Left renal pelvis (tissue), 4 donors: ENCODE measurements around the gene MMP20. TPM values are rescaled to one million over a fixed set of nuclear protein-coding genes. Genes with fewer than 3 reads are reported as not detected.

Experiments used
- DNase-seq, 4 donors: peaks; one replicate each; pipeline ENCODE4 v3.0.0-alpha.2; 2013; ENCODE audit warnings: low read depth in 4 of 4, low spot score in 3 of 4
- polyA plus RNA-seq, 4 donors: library from polyadenylated mRNA; unstranded; fragments of 120-200 nt; gene quantifications; one replicate each; pipeline ENCODE4 v1.2.1, GENCODE V29; 2013; ENCODE audit not compliant: insufficient read length in 4 of 4

Gene MMP20
- polyA plus RNA-seq, 4 donors: not detected

GRCh38 chr11:102623128-102623527 lies 2.0 kb downstream of the MMP20 start:
- no peak for DNase-seq

- DNase-seq: no peak
These were observed 2.9 kb downstream of the MMP20 start for GRCh38 chr11:102622258-102622657.

- DNase-seq: no peak
These were observed 4.1 kb downstream of the MMP20 start for GRCh38 chr11:102620818-102621561.

GRCh38 chr11:102620179-102620578 lies 5.0 kb downstream of the MMP20 start:
- no peak for DNase-seq

- DNase-seq: no peak
These were observed 7.6 kb downstream of the MMP20 start for GRCh38 chr11:102617466-102618008.

DNA sequence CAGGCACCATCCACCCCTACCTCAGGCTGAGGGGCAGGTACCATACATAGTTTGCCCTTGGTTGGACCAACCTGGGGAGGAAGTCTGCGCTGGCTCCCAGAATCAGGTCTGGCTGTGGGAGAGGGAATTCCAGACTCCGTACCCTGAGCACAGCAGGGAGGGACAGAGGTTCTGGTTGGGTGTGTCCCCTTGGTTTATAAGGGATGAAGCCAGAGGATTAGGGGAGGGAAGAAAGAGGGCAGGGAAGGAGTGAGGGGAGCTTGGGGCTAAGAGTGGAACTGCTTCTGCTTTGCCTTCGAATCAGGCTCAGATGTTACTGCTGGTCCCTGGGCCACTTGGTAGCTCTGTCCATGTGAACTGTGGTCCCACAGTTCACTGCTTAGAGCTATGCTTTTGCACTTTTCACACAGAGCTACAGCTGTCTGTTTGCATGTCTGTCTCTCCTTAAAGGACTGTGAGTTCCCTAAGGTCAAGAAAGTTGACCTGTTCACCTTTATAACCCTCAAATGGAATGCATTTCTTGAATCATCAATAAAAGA lies 9.2 kb downstream of the MMP20 start:
- no peak for DNase-seq

DNA sequence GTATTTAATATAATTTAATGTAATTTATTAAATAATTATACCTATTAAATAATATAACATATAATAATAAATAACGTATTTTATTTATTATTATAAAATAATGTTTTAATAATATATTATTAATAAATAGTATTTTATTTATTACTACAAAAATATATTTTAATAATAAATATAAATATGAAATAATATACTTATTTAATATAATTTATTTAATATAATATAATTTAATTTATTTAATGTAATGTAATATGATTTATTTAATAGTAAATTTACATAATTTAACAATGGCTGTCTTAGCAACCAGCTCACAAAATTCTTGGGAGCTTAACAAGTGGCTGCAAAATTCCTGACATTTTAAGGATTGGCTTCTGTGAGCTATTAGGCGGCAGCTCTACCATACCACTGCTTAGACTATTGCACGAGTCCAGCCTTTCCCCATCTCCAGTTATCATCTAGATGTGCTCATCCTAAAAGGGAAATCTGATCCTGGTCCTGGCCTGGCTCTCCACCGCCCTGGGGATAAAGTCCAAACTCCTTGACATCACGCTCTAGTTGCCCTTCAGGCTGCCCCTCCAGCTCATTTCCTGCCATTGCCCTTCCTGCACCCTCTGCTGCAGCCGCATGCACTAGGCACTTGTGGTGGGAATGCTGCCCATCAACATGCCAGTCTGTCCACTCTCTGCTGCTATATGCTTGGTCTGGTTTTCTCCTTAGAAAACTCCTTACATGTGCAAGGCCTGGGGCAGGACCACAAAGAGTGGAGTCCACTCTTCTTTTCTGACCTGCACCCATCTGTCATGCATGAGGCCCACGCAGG lies 9.8 kb downstream of the MMP20 start:
- no peak for DNase-seq

DNA sequence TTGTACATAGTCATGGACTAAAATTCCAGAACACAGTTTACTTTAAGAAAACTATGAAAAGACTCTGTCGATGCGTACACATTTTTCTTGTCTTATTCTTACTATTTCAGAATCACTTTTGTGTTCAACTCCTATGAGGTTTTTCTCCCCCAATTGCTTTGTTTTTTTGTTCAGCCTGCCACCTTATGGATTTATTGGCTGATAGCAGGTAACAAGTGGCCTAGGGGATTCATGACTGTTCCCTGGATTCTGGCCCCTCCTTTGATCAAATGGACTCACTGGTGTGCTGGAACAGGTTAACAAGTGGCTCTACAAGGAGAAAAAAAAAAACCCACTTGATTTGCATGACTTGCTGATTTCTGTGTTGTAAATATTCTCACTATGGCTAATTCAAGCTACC lies 10.6 kb downstream of the MMP20 start:
- DNase-seq: no peak

DNA sequence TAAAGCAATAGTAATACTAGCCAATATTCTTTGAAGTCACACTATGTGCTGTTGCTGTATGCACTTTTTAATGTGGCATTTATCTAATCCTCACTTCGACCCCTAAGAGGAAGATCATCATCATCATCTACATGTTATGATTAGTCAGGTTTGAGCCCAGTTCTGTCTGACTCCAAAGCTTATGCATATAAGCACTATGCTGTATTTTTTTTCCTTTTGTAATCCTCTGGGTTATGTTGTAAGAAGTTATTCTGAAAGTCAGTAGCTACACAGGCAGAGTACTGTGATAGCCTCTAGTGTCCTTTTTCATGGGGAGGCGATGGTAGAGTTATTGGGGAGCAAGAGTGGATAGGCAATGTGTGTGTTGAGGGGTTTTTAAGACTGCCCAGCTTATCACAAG lies 11.1 kb downstream of the MMP20 start:
- no peak for DNase-seq

GRCh38 chr11:102613450-102613849 lies 11.7 kb downstream of the MMP20 start:
- no peak for DNase-seq

DNA sequence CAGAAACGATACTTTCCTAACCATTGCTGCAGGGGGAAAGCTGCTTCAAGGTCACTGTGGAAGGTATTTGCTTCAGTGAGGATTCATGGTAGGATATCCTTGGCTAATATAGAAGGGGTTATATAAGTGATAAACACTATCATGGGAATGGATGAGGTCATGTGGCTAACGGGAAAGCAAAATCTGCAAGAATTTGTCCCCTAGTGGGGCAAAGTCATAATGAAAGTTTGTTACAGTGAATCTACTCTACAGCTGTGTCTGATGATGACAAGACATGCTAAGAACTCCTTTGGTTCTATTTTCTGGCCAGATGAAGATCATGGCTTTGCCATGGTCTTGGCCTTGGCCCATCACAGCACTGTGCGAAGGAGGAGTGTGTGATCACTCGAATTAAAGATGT lies 13.8 kb downstream of the MMP20 start:
- DNase-seq: no peak

GRCh38 chr11:102610200-102610599 lies 14.9 kb downstream of the MMP20 start:
- DNase-seq: no peak

DNA sequence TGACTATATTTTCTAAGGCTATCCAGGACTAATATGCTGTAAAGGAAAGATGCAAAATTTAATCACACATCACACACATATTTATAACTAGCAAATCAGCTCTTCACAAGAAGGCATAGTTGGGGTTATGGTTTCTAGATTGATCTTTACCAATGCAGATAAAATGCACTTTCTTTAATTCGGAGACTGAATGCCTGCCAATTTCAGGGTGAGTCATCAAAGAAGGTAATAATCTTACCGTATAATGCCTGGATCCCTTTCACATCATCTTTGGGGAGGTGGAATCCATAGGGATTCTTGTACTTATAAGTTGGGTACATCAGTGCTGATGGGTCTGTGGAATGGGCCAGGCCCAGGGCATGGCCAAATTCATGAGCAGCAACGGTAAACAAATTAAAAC lies 16.4 kb downstream of the MMP20 start:
- no peak for DNase-seq

- no peak for DNase-seq
These were observed 20.3 kb downstream of the MMP20 start for GRCh38 chr11:102604875-102605274.

GRCh38 chr11:102604011-102604410 lies 21.1 kb downstream of the MMP20 start:
- no peak for DNase-seq

GRCh38 chr11:102603576-102603975 lies 21.6 kb downstream of the MMP20 start:
- no peak for DNase-seq

GRCh38 chr11:102603091-102603490 lies 22.0 kb downstream of the MMP20 start:
- no peak for DNase-seq

DNA sequence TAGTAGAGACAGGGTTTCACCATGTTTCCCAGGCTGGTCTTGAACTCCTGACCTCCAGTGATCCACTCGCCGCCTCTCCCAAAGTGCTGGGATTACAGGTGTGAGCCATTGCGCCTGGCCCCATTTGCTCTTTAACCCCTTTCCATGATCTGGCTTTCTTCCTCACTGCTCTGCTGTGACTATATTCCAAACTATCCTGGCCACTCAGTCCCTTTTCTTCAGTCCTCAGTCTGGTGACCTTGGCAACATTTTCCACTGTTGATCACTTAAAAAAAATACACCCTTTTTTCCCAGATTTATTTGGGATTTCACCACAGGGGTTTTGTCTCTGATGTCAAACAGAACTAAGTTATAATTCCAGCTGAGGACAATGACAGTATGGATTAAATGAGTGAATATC lies 24.5 kb downstream of the MMP20 start:
- no peak for DNase-seq

- DNase-seq: no peak
These were observed 25.4 kb downstream of the MMP20 start for GRCh38 chr11:102599642-102600261.

DNA sequence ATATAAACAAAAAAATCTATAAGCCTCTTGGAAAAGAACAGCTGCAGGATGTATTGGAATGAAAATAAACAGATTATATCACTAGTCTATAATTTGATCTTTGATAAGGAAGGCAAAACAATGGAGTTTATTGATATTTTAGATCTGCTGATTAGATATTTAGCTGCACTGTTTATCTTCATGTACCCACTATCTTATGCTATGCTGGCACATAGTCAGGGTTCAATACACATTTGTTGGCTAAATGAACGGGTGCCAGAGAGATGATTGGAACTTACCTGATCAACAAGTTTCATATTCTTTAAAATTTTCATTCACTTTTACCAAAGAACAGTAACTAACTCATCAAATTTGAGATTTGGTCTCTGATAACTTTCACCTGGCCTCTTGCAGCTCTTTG lies 26.9 kb downstream of the MMP20 start:
- no peak for DNase-seq

- no peak for DNase-seq
These were observed 28.6 kb downstream of the MMP20 start for GRCh38 chr11:102596578-102596977.
